HG02885 (cell line): ENCODE results near the gene ZBTB40.

Source experiments
- ATAC-seq: cut with Tn5 transposase; IDR thresholded peaks from one replicate; pipeline ENCODE4 v1.9.1; 2021; ENCODE audit warnings: mild to moderate bottlenecking; ENCODE audit not compliant: unreplicated experiment, poor library complexity

ZBTB40 gene

GRCh38 chr1:22527555-22528296, 76.1 kb downstream of the ZBTB40 start:
- no peak for ATAC-seq

DNA sequence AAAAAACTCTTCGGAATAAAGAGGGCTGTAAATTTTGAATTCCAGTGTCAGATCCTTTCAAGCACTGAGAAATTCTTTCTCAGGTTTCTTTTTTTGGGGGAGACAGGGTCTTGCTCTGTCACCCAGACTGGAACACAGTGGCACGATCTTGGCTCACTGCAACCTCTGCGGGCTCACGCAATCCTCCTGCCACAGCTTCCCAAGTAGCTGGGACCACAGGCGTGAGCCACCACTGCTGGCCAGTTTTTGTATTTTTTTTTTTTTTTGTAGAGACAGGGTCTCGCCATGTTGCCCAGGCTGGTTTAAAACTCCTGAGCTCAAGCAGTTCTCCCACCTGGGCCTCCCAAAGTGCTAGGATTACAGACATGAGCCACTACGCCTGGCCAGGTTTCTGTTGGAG, 76.8 kb downstream of the ZBTB40 start:
- no peak for ATAC-seq

DNA sequence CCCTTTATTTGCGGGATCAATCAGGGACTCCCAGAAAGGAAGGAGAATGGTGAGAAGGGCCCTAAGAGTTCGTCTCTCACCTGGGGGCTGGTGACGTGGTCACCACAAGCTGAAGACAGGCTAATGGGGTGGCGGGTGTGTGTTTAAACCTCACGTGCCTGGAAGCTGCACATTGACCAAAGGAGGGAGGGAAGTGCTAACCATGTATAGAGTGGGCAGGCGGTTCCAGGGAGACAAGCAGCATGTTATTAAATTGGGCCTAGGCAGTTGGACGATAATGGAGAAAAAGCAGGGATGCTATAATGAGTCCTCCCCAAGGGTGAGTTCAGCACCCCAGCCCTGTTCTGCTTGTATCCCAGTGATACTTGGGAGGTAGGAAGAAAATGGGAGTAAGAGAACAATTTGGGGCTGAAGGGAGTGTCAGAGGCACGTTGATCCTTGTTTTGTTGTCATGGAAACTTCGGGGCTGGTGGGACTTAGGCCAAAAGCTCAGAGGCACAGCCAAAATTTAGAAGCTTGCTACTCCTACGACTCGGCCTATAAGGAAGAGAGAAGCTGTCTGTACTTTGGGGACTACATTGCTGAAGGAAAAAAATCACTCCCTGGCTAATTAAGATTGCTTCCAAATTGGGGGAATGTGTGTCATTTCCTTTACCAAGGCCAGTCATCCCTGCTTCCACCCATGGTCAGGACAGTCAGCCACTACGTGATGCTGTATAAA, 78.4 kb downstream of the ZBTB40 start:
- no peak for ATAC-seq

GRCh38 chr1:22530715-22531114, 79.1 kb downstream of the ZBTB40 start:
- ATAC-seq: no peak

DNA sequence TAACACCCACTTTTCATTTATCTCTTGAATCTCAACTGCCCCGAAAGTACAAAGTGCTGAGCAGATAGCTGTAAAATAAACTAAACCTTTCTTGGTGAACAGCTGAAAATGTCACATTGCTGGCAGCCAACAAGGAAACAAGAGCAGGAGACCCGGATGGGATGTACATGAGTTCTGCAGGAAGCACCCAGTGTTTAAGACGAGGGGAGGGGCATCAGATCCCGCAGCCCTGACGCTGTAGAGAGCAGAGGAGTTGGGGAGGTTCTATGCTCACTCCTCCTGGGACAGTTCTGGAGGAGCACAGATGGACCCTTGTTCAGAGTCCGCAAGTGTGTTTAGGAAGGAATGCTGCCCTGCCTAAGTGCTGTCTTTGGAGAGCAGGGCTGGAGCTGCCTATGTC, 79.6 kb downstream of the ZBTB40 start:
- no peak for ATAC-seq

DNA sequence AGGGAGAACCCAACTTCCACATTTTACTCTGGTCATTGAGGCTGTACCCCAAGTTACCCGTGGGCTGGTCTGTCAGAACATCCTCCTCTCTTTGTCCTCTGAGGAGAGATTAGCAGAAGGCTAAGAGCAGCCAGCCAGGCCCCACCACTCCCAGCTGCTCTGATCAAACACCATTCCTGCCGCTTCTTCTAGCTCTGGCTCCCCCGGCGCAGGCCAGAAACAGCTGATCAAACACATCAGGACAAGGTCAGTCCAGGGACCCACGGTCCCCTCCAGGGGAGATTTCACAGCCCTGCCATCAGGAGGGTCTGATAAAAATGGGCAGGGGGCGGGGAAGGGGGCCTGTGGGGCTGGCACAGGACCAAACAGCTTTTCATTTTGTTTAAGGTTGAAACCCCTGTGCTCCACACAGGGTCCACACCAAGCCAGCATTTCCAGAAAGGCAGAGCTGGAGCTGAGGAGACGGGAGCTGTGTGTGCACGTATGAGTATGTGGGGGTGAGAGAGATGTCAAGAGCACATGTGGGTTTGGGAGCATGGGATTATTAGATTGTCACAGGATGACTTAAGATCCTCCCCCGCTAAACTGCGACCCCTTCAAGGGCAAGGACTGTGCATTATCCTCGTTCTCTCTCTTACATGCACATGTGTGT, 81.7 kb downstream of the ZBTB40 start:
- ATAC-seq: no peak

DNA sequence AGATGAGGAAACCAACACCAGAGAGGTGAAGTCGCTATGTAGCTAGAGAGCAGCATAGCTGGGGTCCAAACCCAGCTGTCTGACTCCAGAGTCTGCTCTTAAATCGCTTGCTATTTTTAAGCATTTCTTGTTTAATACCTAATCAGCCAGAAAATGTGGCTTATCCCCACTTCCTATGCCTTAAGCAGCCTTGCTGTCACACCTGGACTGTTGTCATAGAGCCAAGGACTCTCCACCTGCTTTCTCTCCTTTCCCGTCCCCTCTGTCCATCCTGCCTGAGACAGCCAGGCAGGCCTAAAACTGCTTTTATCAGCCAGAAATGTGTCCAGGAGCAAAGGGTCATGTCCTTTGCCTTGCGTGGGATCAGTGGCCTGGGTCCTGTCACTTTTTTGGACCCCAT, 83.3 kb downstream of the ZBTB40 start:
- ATAC-seq: no peak

- no peak for ATAC-seq
Observed at GRCh38 chr1:22535399-22535798, 83.7 kb downstream of the ZBTB40 start.

DNA sequence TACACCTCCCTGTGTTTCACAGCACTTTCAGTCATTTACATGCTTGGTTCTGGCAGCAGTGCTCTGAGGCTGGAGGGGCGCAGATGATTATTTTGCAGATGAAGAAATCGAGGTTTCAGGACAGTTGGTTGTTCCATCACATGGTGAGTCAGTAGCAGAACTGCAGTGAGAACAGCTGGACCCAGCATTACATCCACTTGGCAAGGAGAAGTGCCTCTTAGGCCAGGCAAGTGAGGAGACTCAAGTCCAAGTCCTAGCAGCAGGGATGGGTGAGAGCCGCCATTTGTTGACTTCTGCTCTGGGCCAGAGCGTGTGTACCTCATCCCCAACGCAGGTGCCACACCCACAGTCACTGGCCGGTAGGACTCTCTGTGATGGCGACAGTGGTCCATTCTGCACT, 84.9 kb downstream of the ZBTB40 start:
- no peak for ATAC-seq

GRCh38 chr1:22537441-22538139, 85.9 kb downstream of the ZBTB40 start:
- no peak for ATAC-seq

GRCh38 chr1:22539510-22540118, 88.0 kb downstream of the ZBTB40 start:
- no peak for ATAC-seq

GRCh38 chr1:22540337-22540736, 88.7 kb downstream of the ZBTB40 start:
- ATAC-seq: no peak

DNA sequence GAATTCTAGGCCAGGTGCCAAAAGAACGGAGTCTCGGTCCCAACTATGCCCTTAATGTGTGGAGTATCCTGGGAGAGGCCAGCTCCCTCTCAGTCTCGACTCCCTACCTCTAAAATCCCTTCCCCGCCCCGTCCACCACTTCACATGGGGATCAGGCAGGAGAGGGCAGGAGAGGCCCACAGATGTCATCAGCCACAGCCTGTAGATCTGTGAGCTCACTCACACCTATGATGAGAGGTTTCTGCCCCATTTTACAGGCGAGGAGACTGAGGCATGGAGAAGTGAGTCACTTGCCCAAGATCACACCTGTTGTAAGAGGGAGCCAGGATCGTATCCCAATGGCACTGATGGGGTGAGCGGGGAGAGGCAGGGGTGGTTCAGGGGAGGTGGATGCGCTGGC, 91.2 kb downstream of the ZBTB40 start:
- ATAC-seq: no peak

GRCh38 chr1:22543679-22544078, 92.0 kb downstream of the ZBTB40 start:
- ATAC-seq: no peak

GRCh38 chr1:22544606-22545005, 93.0 kb downstream of the ZBTB40 start:
- no peak for ATAC-seq

DNA sequence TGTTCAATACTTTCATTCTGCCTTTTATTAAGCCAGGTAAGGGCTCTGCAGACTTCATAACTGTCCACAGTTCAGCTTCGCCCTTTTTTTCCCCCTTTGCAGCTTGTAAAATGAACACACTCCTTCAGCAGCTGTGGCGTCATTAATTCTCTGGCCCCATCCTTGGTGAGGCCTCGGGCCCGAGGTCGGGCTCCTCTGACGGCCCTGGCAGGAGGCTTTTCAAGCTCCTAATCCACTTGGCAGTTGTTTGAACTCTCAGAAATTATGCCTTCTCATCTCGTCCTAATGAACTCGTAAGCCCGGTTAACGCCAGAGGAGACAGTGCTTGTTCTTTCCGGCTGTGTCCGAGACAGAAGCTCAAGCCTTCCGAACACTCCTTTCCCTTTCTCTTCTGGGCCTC, 93.5 kb downstream of the ZBTB40 start:
- ATAC-seq: no peak

DNA sequence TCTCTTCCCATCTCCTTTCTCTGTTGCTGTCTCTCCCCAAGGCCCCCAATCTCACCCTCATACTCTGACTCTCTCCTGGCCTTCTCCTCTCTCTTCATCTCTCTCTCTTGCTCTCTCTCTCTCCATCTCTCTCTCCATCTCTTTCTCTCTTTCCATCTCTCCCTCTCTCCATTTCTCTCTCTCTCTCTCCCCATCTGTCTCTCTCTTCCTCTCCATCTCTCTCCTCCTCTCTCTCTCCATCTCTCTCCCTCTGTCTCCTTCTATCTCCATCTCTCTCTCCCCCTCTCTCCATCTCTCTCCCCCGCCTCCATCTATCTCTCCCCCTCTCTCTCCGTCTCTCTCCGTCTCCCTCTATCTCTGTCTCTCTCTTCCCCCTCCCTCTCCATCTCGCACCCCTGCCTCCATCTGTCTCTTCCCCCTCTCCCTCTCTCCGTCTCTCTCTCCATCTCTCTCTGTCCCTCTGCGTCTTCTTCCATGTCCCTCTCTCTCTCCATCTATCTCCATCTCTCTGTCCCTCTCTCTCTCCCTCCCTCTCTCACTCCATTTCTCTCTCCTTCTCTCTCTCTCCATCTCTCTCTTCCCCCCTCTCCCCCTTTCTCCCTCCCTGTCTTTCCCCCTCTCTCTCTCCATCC, 95.7 kb downstream of the ZBTB40 start:
- ATAC-seq: no peak

GRCh38 chr1:22547818-22548462, 96.3 kb downstream of the ZBTB40 start:
- ATAC-seq: no peak

GRCh38 chr1:22550021-22550420, 98.4 kb downstream of the ZBTB40 start:
- ATAC-seq: no peak

DNA sequence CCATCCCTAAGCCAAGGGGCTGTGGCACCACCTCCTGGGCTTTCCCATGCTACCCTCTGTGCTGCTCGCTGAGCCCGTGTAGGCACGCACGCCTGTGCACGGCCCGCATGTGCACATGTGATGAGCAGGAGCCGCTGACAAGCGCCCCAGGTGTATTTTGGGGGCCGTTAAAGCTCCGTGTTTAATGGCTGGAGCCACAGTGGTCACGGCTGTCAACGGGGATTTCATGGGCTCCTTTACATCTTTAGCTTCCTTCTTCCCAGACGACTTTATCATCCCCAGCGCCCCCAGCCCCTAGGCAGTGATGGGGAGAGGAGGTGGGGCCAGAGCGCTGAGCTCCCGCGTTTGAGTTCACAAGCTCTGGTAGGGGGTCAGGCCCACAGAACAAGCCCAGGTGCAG, 99.9 kb downstream of the ZBTB40 start:
- ATAC-seq: no peak
